Measurements from ENCODE around the gene AADACL3.

AADACL3 gene

GRCh38 chr1:12754738-12755137 lies 38.8 kb downstream of the AADACL3 start:
- no peak for DNase-seq (ENCODE audit: extremely low spot score)
- CTCF ChIA-PET: no interaction called here

GRCh38 chr1:12756273-12756672 lies 40.4 kb downstream of the AADACL3 start:
- POLR2A ChIA-PET: no interaction called here

More at GRCh38 chr1:12754738-12755137, 38.8 kb downstream of the AADACL3 start:
- POLR2A ChIA-PET: no interaction called here
- TF ChIP-seq CTCF (IDR thresholded peaks at IDR 0.05; ENCODE audit: control extremely low read depth, extremely low read depth, low read depth, missing control alignments): no peak

GRCh38 chr1:12756768-12757413 lies 41.0 kb downstream of the AADACL3 start:
- no peak for TF ChIP-seq CTCF (IDR thresholded peaks at IDR 0.05; ENCODE audit: control extremely low read depth, extremely low read depth, low read depth, missing control alignments)
- no peak for DNase-seq (ENCODE audit: extremely low spot score)
- ChIA-PET POLR2A (no interaction called here), CTCF (interaction anchor here (1.1 kb wide), 1 partner anchor 8 kb away, joined by 3 read pairs; no protein-coding TSS in a partner anchor)

More at GRCh38 chr1:12756273-12756672, 40.4 kb downstream of the AADACL3 start:
- CTCF ChIA-PET: no interaction called here
- DNase-seq (ENCODE audit: extremely low spot score): no peak
- TF ChIP-seq CTCF (IDR thresholded peaks at IDR 0.05; ENCODE audit: control extremely low read depth, extremely low read depth, low read depth, missing control alignments): no peak

- DNase-seq (ENCODE audit: extremely low spot score): no peak
- POLR2A ChIA-PET: no interaction called here
- TF ChIP-seq CTCF (IDR thresholded peaks at IDR 0.05; ENCODE audit: control extremely low read depth, extremely low read depth, low read depth, missing control alignments): no peak
- CTCF ChIA-PET: interaction anchor here (1.1 kb wide), 1 partner anchor 9 kb away, joined by 3 read pairs; no protein-coding TSS in a partner anchor
Measured at GRCh38 chr1:12757836-12758235, 41.9 kb downstream of the AADACL3 start.

GRCh38 chr1:12760256-12760795 lies 44.4 kb downstream of the AADACL3 start:
- DNase-seq (ENCODE audit: extremely low spot score): no peak
- ChIA-PET CTCF (no interaction called here), POLR2A (no interaction called here)
- no peak for TF ChIP-seq CTCF (IDR thresholded peaks at IDR 0.05; ENCODE audit: control extremely low read depth, extremely low read depth, low read depth, missing control alignments)

- TF ChIP-seq CTCF (IDR thresholded peaks at IDR 0.05; ENCODE audit: control extremely low read depth, extremely low read depth, low read depth, missing control alignments): no peak
- POLR2A ChIA-PET: no interaction called here
- no peak for DNase-seq (ENCODE audit: extremely low spot score)
Measured at GRCh38 chr1:12761781-12762180, 45.9 kb downstream of the AADACL3 start.

More at GRCh38 chr1:12761781-12762180, 45.9 kb downstream of the AADACL3 start:
- CTCF ChIA-PET: no interaction called here
